ENCODE data around the gene TNFAIP8L3. TPM values are rescaled to one million over a fixed set of nuclear protein-coding genes. Genes with fewer than 3 reads are reported as not detected.

TNFAIP8L3 gene
- polyA plus RNA-seq, 2 of the 4 experiments (the other 2 are of a cell fraction): 0.26 to 1.8 TPM

DNA sequence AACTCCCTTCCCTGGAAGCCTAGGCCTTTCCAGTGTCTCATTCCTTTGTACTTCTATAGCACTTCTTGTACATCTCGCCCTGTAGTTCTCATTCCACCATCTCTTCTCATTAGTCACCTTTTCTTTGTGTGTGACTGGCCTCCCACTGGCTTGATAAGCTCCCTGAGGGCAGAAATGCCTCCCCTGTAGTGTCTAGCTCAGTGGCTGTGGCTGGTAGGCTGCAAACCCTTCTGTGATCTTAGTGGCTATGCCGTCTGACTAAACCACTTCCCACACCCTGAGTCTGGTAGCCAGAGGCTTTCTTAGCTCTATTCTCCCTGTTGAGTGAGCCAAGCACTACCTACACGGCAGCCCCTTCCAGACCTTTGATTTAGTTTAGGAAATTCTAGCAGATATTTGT lies 24.4 kb upstream of the TNFAIP8L3 start:
- Histone ChIP-seq H3K4me2 (no peak overlapping the region), H3K9me3 (peaks cover 9% of the 10 kb centered on the region; the same call in 2 of the 3 replicates), H3K4me1 (peaks cover 16% of the 10 kb centered on the region), H3K4me3 (no peak overlapping the region), H3K27ac (no peak overlapping the region; a peak in 1 of 6 replicates)
- WGBS (ENCODE audit: missing lambda C conversion rate): 32% methylated on average over 3 of the region's 3 CpGs
- POLR2A ChIA-PET: no interaction called here
- no peak for ATAC-seq
- DNase-seq (ENCODE audit: low read depth in 1 of 2, low spot score in 1 of 2): no peak
- FAIRE-seq: no peak
- CTCF ChIA-PET: interaction anchor here (0.6 to 1.9 kb wide), 4 partner anchors 19 to 188 kb away, joined by 3 to 6 read pairs (median 3); no protein-coding TSS in a partner anchor
- TF ChIP-seq ZC3H11A (IDR thresholded peaks at IDR 0.05): no peak
- TF ChIP-seq HEYL (CRISPR knock-in tag; IDR thresholded peaks at IDR 0.05): no peak
- TF ChIP-seq, protein P1, sequence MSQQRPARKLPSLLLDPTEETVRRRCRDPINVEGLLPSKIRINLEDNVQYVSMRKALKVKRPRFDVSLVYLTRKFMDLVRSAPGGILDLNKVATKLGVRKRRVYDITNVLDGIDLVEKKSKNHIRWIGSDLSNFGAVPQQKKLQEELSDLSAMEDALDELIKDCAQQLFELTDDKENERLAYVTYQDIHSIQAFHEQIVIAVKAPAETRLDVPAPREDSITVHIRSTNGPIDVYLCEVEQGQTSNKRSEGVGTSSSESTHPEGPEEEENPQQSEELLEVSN (IDR thresholded peaks at IDR 0.05; ENCODE audit: borderline replicate concordance, low read depth): no peak
- TF ChIP-seq ZFP36 (IDR thresholded peaks at IDR 0.05; ENCODE audit: borderline replicate concordance, partially characterized antibody): no peak
- TF ChIP-seq RNF2 (IDR thresholded peaks at IDR 0.05; ENCODE audit: borderline replicate concordance, low read depth): no peak
- no peak for TF ChIP-seq NFE2L2 (conservative IDR thresholded peaks at IDR 0.05; ENCODE audit: low read length)
- no peak for TF ChIP-seq PHF8 (IDR thresholded peaks at IDR 0.05; ENCODE audit: borderline replicate concordance, low read depth)
- no peak for TF ChIP-seq CHD4 (IDR thresholded peaks at IDR 0.05; ENCODE audit: borderline replicate concordance)
- no peak for TF ChIP-seq CBX2 (IDR thresholded peaks at IDR 0.05; ENCODE audit: borderline replicate concordance, low read depth)
- TF ChIP-seq ATOH8 (CRISPR knock-in tag; IDR thresholded peaks at IDR 0.05; ENCODE audit: low read depth): no peak
- no peak for TF ChIP-seq MYC (IDR thresholded peaks at IDR 0.05; ENCODE audit: borderline replicate concordance, low read length)
- no peak for TF ChIP-seq ZNF302 (CRISPR knock-in tag; IDR thresholded peaks at IDR 0.05)
- no peak for TF ChIP-seq POLR2A (IDR thresholded peaks at IDR 0.05; ENCODE audit: low read length)
- TF ChIP-seq SREBF2 (IDR thresholded peaks at IDR 0.05): no peak
- no peak for TF ChIP-seq KDM5A (IDR thresholded peaks at IDR 0.05)
- no peak for TF ChIP-seq RARB (CRISPR knock-in tag; IDR thresholded peaks at IDR 0.05)
- TF ChIP-seq, protein P2, sequence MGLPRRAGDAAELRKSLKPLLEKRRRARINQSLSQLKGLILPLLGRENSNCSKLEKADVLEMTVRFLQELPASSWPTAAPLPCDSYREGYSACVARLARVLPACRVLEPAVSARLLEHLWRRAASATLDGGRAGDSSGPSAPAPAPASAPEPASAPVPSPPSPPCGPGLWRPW (IDR thresholded peaks at IDR 0.05): no peak
- TF ChIP-seq FOSL2 (IDR thresholded peaks at IDR 0.05): no peak
- no peak for TF ChIP-seq FOSL2 (CRISPR knock-in tag; IDR thresholded peaks at IDR 0.05)

DNA sequence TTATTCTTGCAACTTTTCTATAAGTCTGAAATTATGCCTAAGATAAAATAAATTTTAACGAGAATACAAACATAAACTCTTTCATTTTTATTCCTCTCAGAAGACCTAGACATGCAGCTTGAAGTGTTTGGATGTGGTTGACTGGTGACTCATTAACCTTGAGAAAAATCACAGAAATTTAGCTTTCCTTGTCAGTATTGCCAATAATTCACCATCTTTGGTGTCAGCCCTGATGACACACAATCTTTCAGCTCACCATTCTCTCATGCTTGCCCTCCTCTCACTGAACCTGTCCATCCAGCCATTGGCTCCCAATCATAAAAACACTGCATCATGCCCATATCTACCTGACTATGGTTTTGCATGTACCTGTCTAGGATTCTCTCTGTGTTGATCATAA lies 22.6 kb upstream of the TNFAIP8L3 start:
- TF ChIP-seq FOSL2 (IDR thresholded peaks at IDR 0.05) (no peak), FOSL2 (CRISPR knock-in tag; IDR thresholded peaks at IDR 0.05) (0 out of 2 replicates have a peak, but pooled peaks have one; percentile 11), FOXS1 (CRISPR knock-in tag; IDR thresholded peaks at IDR 0.05) (no peak)
- no peak overlapping the region for H3K4me2 ChIP-seq
- FAIRE-seq (no peak), ATAC-seq (no peak), DNase-seq (ENCODE audit: low read depth in 1 of 2, low spot score in 1 of 2) (no peak)
- H3K4me3 ChIP-seq: no peak overlapping the region
- POLR2A ChIA-PET: no interaction called here
- WGBS (ENCODE audit: missing lambda C conversion rate): 41% methylated on average over 1 of the region's 1 CpG
- no peak overlapping the region for H3K27ac ChIP-seq
- H3K4me1 ChIP-seq: peaks cover 16% of the 10 kb centered on the region
- CTCF ChIA-PET: interaction anchor here (0.8 to 2.4 kb wide), 4 partner anchors 11 to 53 kb away, joined by 3 to 13 read pairs (median 4); no protein-coding TSS in a partner anchor
- no peaks in the 10 kb centered on the region for H3K9me3 ChIP-seq

DNA sequence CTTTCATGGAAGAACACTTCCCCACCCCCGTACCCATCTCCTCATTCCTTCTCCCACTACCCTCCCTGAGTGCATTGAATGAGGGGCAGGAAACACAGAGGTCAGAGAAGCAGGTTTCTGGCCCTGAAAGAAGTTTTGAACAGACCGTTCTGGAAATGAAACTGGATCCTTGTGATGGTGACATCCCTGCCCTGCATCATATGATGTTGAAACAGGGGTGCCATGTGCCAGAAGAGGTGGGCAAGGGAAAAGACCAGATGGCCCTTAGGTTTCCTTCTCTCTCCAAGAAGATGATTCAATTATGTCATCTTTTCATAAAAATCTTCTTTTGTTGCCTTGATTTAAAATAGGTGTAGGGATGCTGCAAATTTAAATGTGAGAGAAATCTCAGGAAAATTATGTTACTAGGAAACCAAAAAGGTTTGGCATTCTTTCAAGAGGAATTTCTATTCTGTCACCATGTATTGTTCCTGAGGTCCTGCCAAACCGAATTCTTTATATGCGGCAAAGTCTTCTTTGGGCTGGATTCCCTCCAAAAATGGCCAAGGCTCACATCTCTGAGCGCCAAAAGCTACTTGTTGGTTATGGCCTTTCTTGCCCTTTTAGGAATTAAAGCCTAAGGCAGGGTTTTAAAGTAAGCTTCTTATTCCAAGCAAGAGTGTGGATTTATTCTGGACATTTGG lies 19.9 kb upstream of the TNFAIP8L3 start:
- WGBS (ENCODE audit: missing lambda C conversion rate): 45% methylated on average over 5 of the region's 5 CpGs
- no peak overlapping the region for H3K4me2 ChIP-seq
- no peak overlapping the region for H3K27ac ChIP-seq
- ATAC-seq (no peak), FAIRE-seq (no peak), DNase-seq (ENCODE audit: low read depth in 1 of 2, low spot score in 1 of 2) (no peak)
- no peak for TF ChIP-seq GATA3 (IDR thresholded peaks at IDR 0.05; ENCODE audit: borderline replicate concordance)
- no peak for TF ChIP-seq HOXB5 (CRISPR knock-in tag; IDR thresholded peaks at IDR 0.05)
- TF ChIP-seq ZC3H11A (IDR thresholded peaks at IDR 0.05): no peak
- TF ChIP-seq, protein P3, sequence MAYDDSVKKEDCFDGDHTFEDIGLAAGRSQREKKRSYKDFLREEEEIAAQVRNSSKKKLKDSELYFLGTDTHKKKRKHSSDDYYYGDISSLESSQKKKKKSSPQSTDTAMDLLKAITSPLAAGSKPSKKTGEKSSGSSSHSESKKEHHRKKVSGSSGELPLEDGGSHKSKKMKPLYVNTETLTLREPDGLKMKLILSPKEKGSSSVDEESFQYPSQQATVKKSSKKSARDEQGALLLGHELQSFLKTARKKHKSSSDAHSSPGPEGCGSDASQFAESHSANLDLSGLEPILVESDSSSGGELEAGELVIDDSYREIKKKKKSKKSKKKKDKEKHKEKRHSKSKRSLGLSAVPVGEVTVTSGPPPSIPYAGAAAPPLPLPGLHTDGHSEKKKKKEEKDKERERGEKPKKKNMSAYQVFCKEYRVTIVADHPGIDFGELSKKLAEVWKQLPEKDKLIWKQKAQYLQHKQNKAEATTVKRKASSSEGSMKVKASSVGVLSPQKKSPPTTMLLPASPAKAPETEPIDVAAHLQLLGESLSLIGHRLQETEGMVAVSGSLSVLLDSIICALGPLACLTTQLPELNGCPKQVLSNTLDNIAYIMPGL (CRISPR knock-in tag; IDR thresholded peaks at IDR 0.05; ENCODE audit: borderline replicate concordance): no peak
- TF ChIP-seq, protein P1 (IDR thresholded peaks at IDR 0.05; ENCODE audit: borderline replicate concordance, low read depth): no peak
- no peak for TF ChIP-seq POLR2A (IDR thresholded peaks at IDR 0.05; ENCODE audit: low read length)
- TF ChIP-seq HDAC2 (IDR thresholded peaks at IDR 0.05): no peak
- TF ChIP-seq FOSL2 (IDR thresholded peaks at IDR 0.05): no peak
- no peak for TF ChIP-seq FOSL2 (CRISPR knock-in tag; IDR thresholded peaks at IDR 0.05)
- no peak for TF ChIP-seq ESRRA (IDR thresholded peaks at IDR 0.05; ENCODE audit: borderline replicate concordance, low read length)
- TF ChIP-seq, protein P2 (IDR thresholded peaks at IDR 0.05): no peak
- TF ChIP-seq USF2 (IDR thresholded peaks at IDR 0.05): no peak
- TF ChIP-seq KDM1A (IDR thresholded peaks at IDR 0.05; ENCODE audit: low read depth): no peak
- no peak for TF ChIP-seq CBX2 (IDR thresholded peaks at IDR 0.05; ENCODE audit: borderline replicate concordance, low read depth)
- no peak for TF ChIP-seq HEYL (CRISPR knock-in tag; IDR thresholded peaks at IDR 0.05)
- TF ChIP-seq NPAS2 (CRISPR knock-in tag; IDR thresholded peaks at IDR 0.05; ENCODE audit: borderline replicate concordance): no peak
- H3K4me1 ChIP-seq: no peaks in the 10 kb centered on the region
- H3K9me3 ChIP-seq: no peaks in the 10 kb centered on the region
- ChIA-PET CTCF (interaction anchor here (2.1 kb wide), 1 partner anchor 78 kb away, joined by 6 read pairs; no protein-coding TSS in a partner anchor), POLR2A (no interaction called here)
- H3K4me3 ChIP-seq: no peak overlapping the region
